Activated CD4-positive, CD25-positive, alpha-beta regulatory T cell treated with anti-CD3 and anti-CD28 coated beads, Interleukin-2, amount 50 U/mL, for 16 hours (primary cell): ENCODE data around the gene ADSS1.

Experiments used
- DNase-seq: peaks from one replicate; pipeline ENCODE4 v3.0.0-alpha.2; 2020; ENCODE audit warnings: low read depth, low spot score

The ADSS1 gene

GRCh38 chr14:104794993-104795780 lies 71.2 kb downstream of the ADSS1 start, which contains the start of gene AKT1:
Gene AKT1, minus strand, starts transcription at chr14:104795748. Its CDS starts 3,105 bp downstream, at chr14:104792643.
- DNase-seq = no peak

GRCh38 chr14:104795781-104796686 lies 72.0 kb downstream of the ADSS1 start:
- DNase-seq = no peak

GRCh38 chr14:104796687-104797081 lies 72.7 kb downstream of the ADSS1 start:
- no peak for DNase-seq
